IPS DF 4.7 (cell line): Measurements from ENCODE around the gene CLEC17A.
"Not testable (repeated sequence)": the region's sequence is repeated elsewhere in the genome, so short reads cannot be mapped to it uniquely, and the experiment has no call there.

Experiments used
- DNase-seq: peaks from one replicate; pipeline ENCODE4 v3.0.0-alpha.2; 2013; ENCODE audit warnings: low spot score; ENCODE audit errors: extremely low read depth

Gene CLEC17A

GRCh38 chr19:14582894-14583340, at the start of gene CLEC17A:
Gene CLEC17A (plus strand): TSS chr19:14583084. CDS start chr19:14583161, 77 bp downstream.
- no peak for DNase-seq

GRCh38 chr19:14533450-14533849, 49.4 kb upstream of the CLEC17A start:
- DNase-seq, result no peak

GRCh38 chr19:14536926-14537692, 45.8 kb upstream of the CLEC17A start:
- no peak for DNase-seq

GRCh38 chr19:14540741-14541525, 42.0 kb upstream of the CLEC17A start:
- no peak for DNase-seq

- DNase-seq, result not testable (repeated sequence)
These were observed 40.9 kb upstream of the CLEC17A start for GRCh38 chr19:14541979-14542378.

- no peak for DNase-seq
These were observed 40.1 kb upstream of the CLEC17A start for GRCh38 chr19:14542711-14543328.

- no peak for DNase-seq
These were observed 38.8 kb upstream of the CLEC17A start for GRCh38 chr19:14544047-14544446.

GRCh38 chr19:14544977-14545715, 37.7 kb upstream of the CLEC17A start:
- no peak for DNase-seq

GRCh38 chr19:14545716-14546082, 37.2 kb upstream of the CLEC17A start:
- no peak for DNase-seq

- no peak for DNase-seq
These were observed 32.6 kb upstream of the CLEC17A start for GRCh38 chr19:14550201-14550754.

GRCh38 chr19:14551134-14552005, 31.5 kb upstream of the CLEC17A start:
- DNase-seq, result not testable (repeated sequence)

- not testable (repeated sequence) for DNase-seq
These were observed 30.9 kb upstream of the CLEC17A start for GRCh38 chr19:14552006-14552360.

- no peak for DNase-seq
These were observed 29.6 kb upstream of the CLEC17A start for GRCh38 chr19:14553042-14553938.

- DNase-seq, result no peak
These were observed 29.0 kb upstream of the CLEC17A start for GRCh38 chr19:14553939-14554243.

GRCh38 chr19:14554382-14554812, 28.5 kb upstream of the CLEC17A start:
- DNase-seq, result no peak

- DNase-seq, result no peak
These were observed 26.8 kb upstream of the CLEC17A start for GRCh38 chr19:14555918-14556661.

GRCh38 chr19:14556662-14557188, 26.2 kb upstream of the CLEC17A start:
- DNase-seq, result no peak

GRCh38 chr19:14558370-14559066, 24.4 kb upstream of the CLEC17A start:
- DNase-seq, result no peak
